Measurements from ENCODE around the gene RGS3.

- TF ChIP-seq CTCF (IDR thresholded peaks at IDR 0.05) = no peak
- no peak for TF ChIP-seq POLR2A (IDR thresholded peaks at IDR 0.05)
Observed at GRCh38 chr9:113511047-113511521, 47.6 kb downstream of the RGS3 start.
